CD4-positive, alpha-beta T cell treated with Interleukin-10 for 1 hour (primary cell): ENCODE measurements around the gene DHRSX.

Source experiments
- DNase-seq: peaks from one replicate; pipeline ENCODE4 v3.0.0-alpha.2; 2020

DHRSX gene

DNA sequence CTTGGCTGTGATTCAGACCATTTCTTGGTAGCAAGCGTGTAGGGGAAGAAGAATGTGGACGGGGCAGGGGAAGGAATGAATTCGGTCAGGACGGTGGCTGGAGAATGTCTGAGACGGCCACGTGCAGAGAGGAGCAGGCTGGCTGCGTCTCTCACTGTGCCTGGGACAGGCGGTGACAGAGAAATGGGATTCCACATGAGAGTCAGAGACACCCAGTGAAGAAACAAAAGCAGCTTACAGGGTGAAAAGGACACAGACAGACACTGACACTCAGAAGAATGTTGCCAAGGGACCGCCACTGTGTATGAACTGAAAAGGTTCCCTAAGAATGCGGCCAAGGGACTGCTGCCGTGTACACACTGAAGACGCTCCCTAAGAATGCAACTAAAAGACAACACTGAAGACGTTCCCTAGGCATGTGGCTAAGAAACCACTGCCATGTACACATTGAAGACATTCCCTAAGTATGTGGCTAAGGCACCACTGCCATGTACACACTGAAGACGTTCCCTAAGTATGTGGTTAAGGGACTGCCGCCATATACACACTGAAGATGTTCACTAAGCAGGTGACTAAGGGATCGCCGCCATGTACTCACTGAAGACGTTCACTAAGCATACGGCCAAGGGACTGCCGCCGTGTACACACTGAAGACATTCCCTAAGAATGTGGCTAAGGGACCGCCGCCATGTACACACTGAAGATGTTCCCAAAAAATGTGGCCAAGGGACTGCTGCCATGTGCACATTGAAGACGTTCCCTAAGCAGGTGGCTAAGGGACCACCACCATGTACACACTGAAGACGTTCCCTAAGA is 49.1 kb downstream of the DHRSX start:
- DNase-seq = no peak

DNA sequence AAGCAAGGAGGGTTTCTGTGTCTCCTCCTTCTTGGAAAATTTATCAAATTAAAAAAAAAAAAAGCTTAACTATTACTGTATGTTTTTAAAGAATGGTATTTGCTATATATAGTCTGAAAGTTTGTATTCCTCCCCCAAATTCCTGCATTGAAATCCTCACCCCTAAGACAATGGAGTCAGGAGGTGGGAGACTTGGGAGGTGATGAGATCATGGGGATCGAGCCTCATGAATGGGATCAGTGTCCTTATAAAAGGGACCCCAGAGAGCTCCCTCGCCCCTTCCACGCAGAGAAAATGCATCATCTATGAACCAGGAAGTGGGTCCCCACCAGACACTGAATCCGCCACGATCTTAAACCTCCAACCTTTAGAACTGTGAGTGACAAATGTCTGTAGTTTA is 50.1 kb downstream of the DHRSX start:
- DNase-seq = no peak

- DNase-seq = no peak
These were observed 51.5 kb downstream of the DHRSX start for GRCh38 chrX:2449135-2449886.

DNA sequence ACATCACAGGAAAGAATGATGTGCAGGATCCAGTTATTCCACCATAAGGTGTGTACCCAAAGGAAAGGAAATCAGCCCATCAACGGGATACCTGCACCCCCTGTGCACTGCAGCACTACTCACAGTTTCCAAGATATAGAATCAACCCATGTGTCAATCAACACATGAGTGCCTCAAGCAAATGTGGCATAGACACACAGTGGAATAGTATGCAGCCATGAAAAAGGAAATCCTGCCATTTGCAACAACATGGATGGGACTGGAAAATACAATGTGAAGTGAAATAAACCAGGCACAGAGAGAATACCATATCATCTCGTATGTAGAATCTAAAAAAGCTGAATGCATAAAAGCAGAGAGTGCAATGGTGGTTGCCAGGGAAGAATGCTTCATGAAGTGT is 53.3 kb downstream of the DHRSX start:
- DNase-seq = no peak

GRCh38 chrX:2446815-2447214 is 54.0 kb downstream of the DHRSX start:
- no peak for DNase-seq

GRCh38 chrX:2445662-2446623 is 54.8 kb downstream of the DHRSX start:
- no peak for DNase-seq

GRCh38 chrX:2442694-2443093 is 58.1 kb downstream of the DHRSX start:
- no peak for DNase-seq

- no peak for DNase-seq
These were observed 59.3 kb downstream of the DHRSX start for GRCh38 chrX:2441466-2441865.

DNA sequence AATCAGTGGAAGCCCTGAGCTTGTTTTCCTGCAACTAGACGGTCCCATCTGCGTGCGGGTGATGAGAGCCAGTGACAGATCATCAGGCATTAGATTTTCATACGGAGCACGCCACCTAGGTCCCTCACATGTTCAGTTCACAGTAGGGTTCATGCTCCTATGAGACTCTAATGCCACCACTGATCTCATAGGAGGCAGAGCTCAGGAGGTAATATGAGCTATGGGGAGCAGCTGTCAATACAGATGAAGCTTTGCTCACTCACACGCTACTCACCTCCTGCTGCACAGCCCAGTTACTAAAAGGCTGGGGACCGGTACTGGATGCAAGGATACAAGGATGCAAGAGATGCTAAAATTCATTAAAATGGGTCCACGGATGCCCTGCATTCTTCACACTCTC is 61.2 kb downstream of the DHRSX start:
- DNase-seq = no peak

DNA sequence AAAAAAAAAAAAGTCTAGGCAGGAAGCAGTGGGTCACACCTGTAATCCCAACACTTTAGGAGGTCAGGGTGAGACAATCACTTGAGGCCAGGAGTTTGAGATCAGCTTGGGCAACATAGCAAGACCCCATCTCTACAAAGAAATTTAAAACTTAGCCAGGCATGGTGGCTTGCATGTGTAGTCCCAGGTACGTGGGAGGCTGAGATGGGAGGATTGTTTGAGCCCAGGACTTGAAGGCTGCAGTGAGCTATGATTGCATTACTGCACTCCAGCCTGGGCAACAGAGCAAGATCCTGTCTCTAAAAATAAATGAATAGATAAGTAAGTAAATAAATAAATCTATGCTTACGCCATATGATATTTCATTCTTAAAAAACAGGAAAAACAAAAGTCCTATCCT is 65.3 kb downstream of the DHRSX start:
- no peak for DNase-seq

DNA sequence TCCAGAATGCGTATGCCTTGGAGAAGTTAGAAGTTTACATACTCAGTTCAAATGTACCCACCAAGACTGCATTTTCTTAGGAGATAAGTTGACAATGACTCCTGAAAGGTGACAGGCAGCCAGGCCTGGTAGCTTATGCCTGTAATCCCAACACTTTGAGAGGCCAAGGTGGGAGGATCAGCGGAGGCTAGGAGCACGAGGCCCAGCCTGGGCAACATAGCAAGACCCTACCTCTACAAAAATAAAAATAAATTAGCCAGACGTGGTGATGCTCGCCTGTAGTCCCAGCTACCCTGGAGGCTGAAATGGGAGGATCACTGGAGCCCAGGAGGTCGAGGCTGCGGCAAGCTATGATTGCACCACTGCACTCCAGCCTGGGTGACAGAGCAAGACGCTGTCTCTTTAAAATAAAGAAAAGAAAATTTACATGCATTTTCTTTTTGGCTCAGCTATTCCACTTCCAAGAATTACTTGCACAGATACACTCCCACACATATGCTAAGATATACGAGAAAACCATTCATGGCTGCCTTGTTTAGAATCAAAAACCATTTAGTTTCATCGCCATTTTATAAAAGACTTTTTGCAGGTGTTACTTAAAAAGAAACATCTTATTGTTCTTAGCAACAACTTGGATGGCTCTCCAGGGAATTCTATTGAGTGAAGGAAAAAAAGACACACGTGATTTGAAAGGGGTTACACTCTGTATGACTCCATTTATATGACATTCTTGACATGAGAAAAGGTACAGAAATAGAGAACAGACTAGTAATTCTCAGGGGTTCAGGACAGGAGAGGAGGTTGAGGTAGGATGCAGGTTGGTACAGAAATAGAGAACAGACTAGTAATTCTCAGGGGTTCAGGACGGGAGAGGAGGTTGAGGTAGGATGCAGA is 66.3 kb downstream of the DHRSX start:
- no peak for DNase-seq

DNA sequence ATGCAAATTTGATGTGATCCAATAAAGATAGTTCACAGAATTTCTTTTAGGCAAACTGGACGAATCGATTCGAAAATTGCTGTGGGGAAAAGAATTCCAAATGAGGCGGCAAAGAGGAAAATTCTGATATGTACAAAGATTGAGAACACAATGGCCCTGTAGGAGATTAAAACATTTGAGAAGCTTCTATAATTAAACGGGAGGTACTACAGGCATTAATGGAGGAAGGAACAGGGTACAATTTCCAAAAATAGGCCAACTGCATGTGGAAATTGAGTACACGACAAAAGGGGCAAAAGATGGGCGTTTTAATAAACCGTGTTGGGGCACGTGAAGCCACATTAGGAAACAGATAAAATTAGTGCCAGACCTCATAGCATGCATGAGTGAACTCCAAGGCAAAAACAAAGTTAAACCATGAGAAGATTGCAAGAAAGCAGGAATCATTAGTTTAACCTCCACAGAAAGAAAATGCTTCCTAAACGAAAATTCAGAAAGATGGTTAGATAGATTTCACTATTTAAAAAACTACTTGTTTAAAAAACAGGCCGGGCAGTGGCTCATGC is 68.4 kb downstream of the DHRSX start:
- DNase-seq = no peak

- no peak for DNase-seq
These were observed 70.4 kb downstream of the DHRSX start for GRCh38 chrX:2430265-2430825.

GRCh38 chrX:2427737-2428136 is 73.0 kb downstream of the DHRSX start:
- no peak for DNase-seq

DNA sequence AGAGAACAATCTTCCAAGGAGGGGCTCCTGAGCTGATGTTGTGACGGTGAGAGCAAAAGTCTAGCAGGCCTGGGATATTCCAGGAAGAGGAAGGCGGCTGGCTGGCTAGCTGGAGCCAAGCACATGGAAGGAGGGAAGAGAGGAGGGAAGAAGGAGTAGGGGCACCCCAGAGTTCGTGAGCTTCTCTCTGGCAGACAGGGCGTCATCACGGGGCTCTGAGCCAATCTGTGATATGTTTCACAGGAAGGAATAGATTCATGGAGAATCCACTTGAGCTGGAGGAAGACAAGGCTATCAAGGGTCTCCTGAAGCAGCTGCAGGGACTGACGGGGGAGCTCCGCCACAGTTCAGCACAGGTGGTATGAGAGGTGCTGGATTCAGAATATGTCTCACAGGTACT is 73.6 kb downstream of the DHRSX start:
- DNase-seq = no peak

DNA sequence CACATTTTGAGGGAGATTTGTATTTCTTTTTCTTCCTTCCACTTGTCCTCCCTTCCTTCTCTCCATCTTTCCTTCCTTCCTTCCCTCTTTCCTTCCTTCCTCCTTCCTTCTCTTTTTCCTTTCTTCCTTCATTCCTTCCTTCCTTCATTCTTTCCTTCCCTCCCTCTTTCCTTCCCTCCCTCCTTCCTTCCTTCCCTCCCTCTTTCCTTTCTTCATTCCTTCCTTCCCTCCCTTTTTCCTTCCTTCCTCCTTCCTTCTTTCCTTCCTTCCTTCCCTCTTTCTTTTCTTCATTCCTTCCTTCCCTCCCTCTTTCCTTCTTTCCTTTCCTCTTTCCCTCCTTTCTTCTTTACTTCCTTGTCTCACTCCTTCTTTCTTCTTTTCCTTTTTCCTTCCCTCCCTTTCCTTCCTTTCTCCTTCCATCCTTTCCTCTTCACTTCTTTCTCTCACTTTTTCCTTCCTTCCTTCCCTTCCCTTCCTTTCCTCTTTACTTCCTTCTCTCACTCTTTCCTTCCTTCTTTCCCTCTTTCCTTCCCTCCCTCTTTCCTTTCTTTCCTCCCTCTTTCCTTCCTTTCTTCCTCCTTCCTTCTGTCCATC is 74.4 kb downstream of the DHRSX start:
- DNase-seq = no peak

DNA sequence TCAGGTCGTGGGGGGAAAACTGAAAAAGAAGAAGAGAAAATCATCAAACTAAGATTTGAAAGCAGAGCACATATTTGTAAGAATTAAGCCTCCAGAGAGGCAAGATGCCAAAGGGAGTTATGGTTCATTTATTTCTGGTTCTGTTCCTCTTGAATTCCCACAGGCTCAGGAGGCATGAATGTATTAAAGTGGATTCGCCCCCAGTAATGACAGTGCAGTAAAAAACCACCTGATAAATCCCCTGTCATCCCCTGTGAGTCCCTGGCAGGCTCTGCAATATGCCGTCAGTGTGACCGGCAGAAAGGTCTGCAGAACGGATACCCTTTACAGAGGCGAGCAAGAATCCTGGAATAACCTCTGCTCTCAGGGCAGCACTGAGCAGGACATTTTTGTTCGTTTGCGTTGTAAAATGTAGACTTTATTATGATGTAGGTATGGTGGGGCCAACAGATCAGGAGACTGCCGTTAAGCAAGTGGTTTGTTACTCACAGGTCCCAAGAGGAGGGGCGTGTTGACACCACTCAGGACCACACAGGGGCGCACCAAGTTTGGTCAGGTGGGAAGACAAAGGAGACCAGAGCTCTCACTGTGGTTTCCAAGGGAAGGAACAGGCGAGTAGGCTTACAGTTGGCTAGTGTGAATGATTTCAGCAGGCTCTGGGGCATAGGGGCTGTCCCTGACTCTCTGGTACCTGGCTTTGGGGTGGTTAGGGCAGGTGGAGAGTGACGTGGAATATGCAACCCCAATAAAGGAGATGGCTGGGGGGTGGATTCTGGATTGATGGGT is 75.3 kb downstream of the DHRSX start:
- no peak for DNase-seq

GRCh38 chrX:2424317-2424716 is 76.5 kb downstream of the DHRSX start:
- no peak for DNase-seq

- DNase-seq = no peak
These were observed 76.9 kb downstream of the DHRSX start for GRCh38 chrX:2423899-2424298.

GRCh38 chrX:2423282-2423681 is 77.5 kb downstream of the DHRSX start:
- DNase-seq = no peak
